Measurements from ENCODE around the gene RARB.

GRCh38 chr3:25571285-25571684 is 143.2 kb downstream of the RARB start:
- TF ChIP-seq POLR2A (IDR thresholded peaks at IDR 0.05) (no peak), EP300 (IDR thresholded peaks at IDR 0.05) (no peak)
- TF ChIP-seq, protein P1, sequence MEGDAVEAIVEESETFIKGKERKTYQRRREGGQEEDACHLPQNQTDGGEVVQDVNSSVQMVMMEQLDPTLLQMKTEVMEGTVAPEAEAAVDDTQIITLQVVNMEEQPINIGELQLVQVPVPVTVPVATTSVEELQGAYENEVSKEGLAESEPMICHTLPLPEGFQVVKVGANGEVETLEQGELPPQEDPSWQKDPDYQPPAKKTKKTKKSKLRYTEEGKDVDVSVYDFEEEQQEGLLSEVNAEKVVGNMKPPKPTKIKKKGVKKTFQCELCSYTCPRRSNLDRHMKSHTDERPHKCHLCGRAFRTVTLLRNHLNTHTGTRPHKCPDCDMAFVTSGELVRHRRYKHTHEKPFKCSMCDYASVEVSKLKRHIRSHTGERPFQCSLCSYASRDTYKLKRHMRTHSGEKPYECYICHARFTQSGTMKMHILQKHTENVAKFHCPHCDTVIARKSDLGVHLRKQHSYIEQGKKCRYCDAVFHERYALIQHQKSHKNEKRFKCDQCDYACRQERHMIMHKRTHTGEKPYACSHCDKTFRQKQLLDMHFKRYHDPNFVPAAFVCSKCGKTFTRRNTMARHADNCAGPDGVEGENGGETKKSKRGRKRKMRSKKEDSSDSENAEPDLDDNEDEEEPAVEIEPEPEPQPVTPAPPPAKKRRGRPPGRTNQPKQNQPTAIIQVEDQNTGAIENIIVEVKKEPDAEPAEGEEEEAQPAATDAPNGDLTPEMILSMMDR (IDR thresholded peaks at IDR 0.05), result no peak
